ENCODE data around the gene TCF12.
"Not testable (repeated sequence)": the region's sequence is repeated elsewhere in the genome, so short reads cannot be mapped to it uniquely, and the experiment has no call there.

Gene TCF12

GRCh38 chr15:56980473-56980872, 62.0 kb downstream of the TCF12 start:
- no peak for DNase-seq

DNA sequence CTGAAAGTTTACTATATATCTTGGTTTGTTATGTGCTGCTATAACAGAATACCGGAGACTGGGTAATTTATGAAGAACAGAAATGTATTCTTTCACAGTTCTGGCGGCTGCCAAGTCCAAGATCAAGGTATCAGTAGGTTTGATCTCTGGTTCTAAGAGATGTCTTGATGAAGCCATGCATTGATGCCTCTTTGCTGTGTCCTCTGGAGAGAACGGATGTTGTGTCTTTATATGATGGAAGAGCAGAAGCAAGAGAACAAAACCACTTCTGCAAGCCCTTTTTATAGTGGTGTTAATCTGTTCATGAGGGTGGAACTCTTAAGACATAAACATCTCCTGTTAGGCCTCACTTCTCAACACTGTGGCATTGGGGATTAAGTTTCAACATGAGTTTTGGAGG, 62.7 kb downstream of the TCF12 start:
- no peak for DNase-seq

- DNase-seq, result no peak
Observed at GRCh38 chr15:56982987-56983386, 64.5 kb downstream of the TCF12 start.

DNA sequence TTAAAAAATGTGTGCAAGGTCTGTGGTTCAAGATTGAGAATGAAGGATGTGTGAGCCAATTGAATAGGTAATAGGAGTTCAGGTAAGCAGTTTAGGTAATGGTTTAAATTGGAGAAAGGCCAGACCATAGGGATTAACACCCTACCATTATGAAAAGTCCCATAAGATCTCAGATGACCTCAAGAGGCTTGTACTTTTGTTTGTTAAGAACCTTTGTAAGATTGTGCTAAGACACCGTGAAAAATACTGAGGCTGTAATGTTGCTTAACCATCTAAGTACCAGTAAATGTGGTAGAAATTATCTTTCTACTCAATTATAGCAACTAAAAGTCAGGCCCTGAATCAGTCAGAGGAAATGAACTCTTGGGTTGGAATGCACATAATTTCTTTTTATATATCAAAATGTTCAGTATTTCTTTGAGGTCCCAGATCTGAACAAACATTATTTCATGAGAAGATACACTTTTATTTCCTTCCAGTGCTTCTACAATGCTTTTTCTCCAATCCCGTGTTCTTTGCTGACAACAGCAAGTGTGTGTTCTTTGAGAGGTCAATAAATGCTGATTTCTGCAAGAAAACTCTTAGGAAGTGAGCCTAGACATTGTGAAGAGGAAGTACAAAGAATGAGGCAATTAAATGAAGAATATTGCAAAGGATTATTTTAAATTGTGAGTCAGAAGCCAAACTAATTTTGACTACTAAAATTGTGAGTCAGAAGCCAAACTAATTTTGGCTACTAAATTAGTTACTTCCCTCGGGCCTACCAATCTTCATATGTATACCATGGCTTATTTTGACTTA, 66.4 kb downstream of the TCF12 start:
- no peak for DNase-seq

DNA sequence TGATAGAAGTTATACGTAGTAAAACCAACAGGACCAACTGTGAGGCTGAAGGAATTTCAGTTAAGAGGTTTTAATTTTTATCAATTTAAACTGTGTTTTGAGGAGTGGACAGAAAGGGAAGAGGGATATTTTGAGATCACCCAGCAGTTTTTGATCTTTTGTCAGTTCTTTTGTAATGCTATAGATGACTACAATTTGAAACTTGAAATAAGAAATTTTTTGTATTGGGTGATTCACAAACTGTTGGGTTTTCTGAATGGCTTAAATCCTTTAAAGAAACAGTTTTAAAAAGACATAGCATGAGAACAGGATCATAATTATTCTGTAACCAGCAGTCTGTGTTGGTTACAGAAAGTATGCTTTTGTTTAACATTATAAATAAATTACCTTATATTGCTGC, 67.4 kb downstream of the TCF12 start:
- DNase-seq, result no peak

- DNase-seq, result no peak
Observed at GRCh38 chr15:56987286-56987685, 68.8 kb downstream of the TCF12 start.

GRCh38 chr15:56988219-56988618, 69.8 kb downstream of the TCF12 start:
- no peak for DNase-seq

DNA sequence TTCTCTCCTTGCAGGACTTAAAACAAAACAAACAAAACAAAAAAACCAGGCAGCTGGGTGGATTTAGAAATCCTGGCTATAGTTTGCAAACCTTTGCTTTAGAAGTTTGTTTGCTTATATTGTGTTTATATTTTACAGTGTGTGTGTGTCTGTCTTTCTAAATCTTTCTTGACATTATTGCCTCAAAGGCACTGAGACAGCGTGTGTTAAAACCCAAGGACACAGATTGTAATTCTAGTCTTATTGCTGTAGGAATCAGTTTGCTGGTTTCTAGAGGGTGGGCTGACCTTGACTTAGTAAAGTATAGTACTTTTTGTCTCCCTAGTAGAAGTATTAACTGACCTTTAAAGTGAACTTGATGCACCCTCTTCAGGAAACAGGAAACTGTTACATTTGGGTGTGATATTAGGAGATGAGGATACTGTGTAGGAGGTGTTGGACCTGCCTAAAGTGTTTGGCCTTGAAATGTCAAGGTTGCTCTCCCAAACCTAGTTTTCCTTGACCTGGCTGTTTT, 71.0 kb downstream of the TCF12 start:
- no peak for DNase-seq

GRCh38 chr15:56991017-56991416, 72.6 kb downstream of the TCF12 start:
- no peak for DNase-seq

- no peak for DNase-seq
Observed at GRCh38 chr15:56992725-56993124, 74.3 kb downstream of the TCF12 start.

DNA sequence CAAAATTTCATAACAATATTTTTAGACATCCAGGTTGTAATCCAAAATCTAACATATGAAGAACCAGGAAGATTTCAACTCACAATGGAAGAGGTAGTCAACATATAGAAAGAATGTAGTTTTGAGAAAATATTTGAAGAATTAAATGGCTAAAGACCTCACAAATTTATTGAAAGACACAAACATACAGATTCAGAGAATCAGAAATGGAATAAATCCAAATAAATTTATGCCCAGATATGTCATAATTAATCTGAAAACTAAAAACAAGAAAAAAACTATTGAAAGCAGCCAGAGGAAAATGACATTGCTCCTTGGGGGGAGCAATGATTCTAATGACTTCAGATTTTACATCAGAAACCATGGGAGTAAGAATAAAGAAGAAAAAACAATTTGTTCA, 75.8 kb downstream of the TCF12 start:
- no peak for DNase-seq

DNA sequence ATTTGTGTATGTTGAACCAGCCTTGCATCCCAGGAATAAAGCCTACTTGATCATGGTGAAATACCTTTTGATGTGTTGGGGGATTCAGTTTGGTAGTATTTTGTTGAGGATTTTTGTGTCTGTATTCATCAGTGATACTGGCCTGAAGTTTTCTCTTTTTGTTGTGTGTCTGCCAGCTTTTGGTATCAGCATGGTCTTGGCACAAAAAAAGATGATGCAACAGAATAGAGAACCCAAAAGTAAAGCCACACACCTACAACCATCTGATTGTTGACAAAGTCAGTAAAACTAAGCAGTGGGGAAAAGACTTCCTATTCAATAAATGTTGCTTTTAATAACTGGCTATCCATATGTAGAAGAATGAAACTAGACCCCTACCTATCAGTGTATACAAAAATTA, 77.6 kb downstream of the TCF12 start:
- no peak for DNase-seq

DNA sequence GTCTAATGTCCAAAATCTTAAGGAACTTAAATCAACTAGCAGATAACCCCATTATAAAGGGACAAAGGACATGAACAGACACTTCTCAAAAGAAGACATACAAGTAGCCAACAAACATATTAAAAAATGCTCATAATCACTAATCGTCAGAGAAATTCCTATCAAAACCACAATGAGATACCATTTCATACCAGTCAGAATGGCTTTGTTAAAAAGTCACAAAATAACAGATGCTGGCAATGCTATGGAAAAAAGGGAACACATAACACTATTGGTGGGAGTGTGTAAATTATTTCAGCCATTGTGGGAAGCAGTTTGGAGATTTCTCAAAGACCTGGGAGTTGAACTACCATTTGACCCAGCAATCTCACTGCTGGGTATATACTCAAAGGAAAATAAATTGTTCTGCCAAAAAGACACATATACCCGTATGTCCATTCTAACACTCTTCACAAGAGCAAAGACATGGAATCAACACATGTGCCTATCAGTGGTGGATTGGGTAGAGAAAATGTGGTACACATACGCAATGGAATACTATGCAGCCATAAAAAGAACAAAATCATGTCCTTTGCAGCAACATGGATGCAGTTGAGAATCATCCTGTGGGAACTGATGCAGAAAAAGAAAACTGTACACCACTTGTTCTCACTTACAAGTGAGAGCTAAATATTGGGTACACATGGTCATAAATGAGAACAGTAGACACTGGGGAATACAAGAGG, 78.5 kb downstream of the TCF12 start:
- no peak for DNase-seq

DNA sequence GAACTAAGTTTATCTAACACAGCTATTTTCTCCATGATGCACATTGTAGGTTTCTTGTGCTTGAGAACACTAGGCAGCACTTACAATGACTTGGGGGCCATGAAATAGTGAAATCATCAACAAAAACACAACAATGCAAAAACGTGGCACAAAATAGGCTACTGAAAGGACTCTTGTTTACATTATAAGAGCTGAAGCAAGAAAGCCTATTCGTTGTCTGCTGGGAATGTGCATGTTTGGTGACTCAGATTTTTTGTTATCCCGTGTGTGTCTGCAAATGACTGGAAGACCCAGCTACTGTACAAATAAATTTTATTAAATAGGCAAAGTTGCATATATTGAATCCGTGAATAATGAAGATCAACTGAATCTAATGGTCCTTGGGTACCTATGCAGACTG, 85.0 kb downstream of the TCF12 start:
- no peak for DNase-seq

DNA sequence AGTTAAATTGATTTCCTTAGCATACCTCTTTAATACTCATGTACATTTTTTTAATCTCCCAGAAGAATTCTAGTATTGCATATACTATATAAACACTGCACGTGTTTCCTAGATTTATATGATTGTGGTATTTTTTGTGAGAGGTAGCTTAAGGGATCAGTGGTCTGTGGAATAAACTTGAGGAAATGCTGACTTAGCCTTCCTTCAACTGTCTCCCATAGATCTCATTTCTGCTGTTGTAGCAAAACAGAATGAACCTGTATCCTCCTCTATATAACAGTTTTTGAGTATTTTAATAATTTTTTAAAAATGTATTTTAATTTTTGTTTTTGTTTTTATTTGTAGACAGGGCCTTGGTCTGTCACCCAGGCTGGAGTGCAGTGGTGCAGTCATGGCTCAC, 86.8 kb downstream of the TCF12 start:
- no peak for DNase-seq

GRCh38 chr15:57007797-57008196, 89.4 kb downstream of the TCF12 start:
- not testable (repeated sequence) for DNase-seq

DNA sequence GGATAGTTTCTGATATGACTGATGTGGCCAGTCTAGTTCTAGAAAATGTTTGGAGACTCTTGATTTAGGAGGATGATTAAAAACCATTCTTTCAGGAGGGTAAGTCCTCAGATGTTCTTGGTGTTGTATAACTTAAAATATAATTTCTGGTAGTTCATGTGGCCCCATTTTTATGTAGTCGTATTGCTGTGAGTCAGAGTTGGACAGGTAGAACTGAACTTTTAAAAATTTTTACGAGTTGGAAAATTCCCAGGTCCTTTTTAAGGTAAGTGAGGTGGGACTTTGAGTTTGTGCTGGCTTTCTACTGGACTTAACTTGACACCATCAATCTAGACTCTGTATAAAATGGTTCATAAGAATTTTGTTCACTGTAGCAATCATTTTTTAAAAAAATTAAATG, 92.3 kb downstream of the TCF12 start:
- no peak for DNase-seq

GRCh38 chr15:57012556-57012955, 94.1 kb downstream of the TCF12 start:
- DNase-seq, result no peak

DNA sequence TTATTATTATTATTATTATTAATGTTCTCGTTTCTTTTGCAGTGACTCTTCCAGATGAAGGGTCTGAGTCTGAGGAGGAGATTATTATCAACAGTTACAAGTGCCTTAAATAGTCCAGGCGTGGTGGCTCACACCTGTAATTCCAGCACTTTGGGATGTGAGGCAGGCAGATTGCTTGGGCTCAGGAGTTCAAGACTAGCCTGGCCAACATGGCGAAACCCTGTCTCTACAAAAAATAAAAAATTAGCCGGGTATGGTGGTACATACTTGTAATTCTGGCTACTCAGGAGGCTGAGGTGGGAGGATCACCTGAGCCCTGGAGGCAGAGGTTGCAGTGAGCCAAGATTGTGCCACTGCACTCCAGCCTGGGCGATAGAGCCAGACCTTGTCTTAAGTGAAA, 96.5 kb downstream of the TCF12 start:
- DNase-seq, result not testable (repeated sequence)

GRCh38 chr15:57015360-57015759, 96.9 kb downstream of the TCF12 start:
- DNase-seq, result no peak

- no peak for DNase-seq
Observed at GRCh38 chr15:57015897-57016296, 97.5 kb downstream of the TCF12 start.

- no peak for DNase-seq
Observed at GRCh38 chr15:57017024-57017423, 98.6 kb downstream of the TCF12 start.

DNA sequence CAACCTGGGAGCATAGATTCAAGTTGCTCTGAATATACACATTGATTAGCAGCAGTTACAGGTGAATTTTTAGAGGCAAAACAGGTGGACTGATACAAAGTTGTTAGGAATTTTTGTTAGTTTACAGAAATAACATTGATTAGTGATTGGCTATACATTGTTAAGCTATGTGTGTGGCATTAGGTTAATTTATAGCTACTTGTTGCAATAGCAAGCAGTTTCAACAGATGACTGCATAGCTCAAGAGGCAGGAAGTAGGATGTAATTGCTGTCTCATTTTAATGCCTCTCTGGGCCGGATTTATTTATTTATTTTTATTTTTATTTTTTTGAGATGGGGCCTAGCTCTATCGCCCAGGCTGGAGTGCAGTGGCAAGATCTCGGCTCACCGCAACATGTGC, 99.7 kb downstream of the TCF12 start:
- DNase-seq, result no peak

GRCh38 chr15:57019496-57020160, 101.2 kb downstream of the TCF12 start:
- no peak for DNase-seq

Data from stimulated activated CD4-positive, alpha-beta T cell treated with anti-CD3 and anti-CD28 coated beads, Interleukin-1b, Interleukin-23, amount 100 ng/mL, for 48 hours (primary cell).